ENCODE measurements around the gene TUBGCP3. TPM values are rescaled to one million over a fixed set of nuclear protein-coding genes. Genes with fewer than 3 reads are reported as not detected.

TUBGCP3 gene
- total RNA-seq, 6 donors from 2014 or later = 27.7 to 50.3 (median 34.9) TPM

- TF ChIP-seq EP300 (IDR thresholded peaks at IDR 0.05) = no peak
- no peak for TF ChIP-seq CTCF (IDR thresholded peaks at IDR 0.05)
- TF ChIP-seq POLR2AphosphoS5 (IDR thresholded peaks at IDR 0.05) = no peak
- TF ChIP-seq POLR2A (IDR thresholded peaks at IDR 0.05) = no peak
- DNase-seq = no peak
- Histone ChIP-seq H3K36me3 (no peaks in the 10 kb centered on the region), H3K4me1 (no peaks in the 10 kb centered on the region), H3K27ac (no peak overlapping the region), H3K27me3 (no peaks in the 10 kb centered on the region), H3K9me3 (no peaks in the 10 kb centered on the region), H3K4me3 (no peak overlapping the region)
- WGBS, 2 donors = 72 to 77% methylated on average over 7 of the region's 7 CpGs
- no peak for ATAC-seq (ENCODE audit: low FRiP score in 2 of 2)
These were observed 34.4 kb upstream of the TUBGCP3 start for GRCh38 chr13:112622375-112622774.

- no peak for TF ChIP-seq EP300 (IDR thresholded peaks at IDR 0.05)
- no peak for TF ChIP-seq POLR2AphosphoS5 (IDR thresholded peaks at IDR 0.05)
- TF ChIP-seq POLR2A (IDR thresholded peaks at IDR 0.05) = no peak
- no peak for TF ChIP-seq CTCF (IDR thresholded peaks at IDR 0.05)
- DNase-seq = peak in 1 of 2 donors; percentile 78
These were observed 32.0 kb upstream of the TUBGCP3 start for GRCh38 chr13:112619730-112620631.

GRCh38 chr13:112618501-112618900 is 30.5 kb upstream of the TUBGCP3 start:
- WGBS, 2 donors = 86 to 89% methylated on average over 11 to 12 of the region's 12 CpGs
- H3K27ac ChIP-seq = no peak overlapping the region
- H3K4me3 ChIP-seq = no peak overlapping the region
- ATAC-seq (ENCODE audit: low FRiP score in 2 of 2) (no peak), DNase-seq (no peak)
- no peaks in the 10 kb centered on the region for H3K4me1 ChIP-seq
- H3K27me3 ChIP-seq = no peaks in the 10 kb centered on the region
- no peak for TF ChIP-seq POLR2AphosphoS5 (IDR thresholded peaks at IDR 0.05)
- no peak for TF ChIP-seq POLR2A (IDR thresholded peaks at IDR 0.05)
- no peak for TF ChIP-seq CTCF (IDR thresholded peaks at IDR 0.05)
- no peak for TF ChIP-seq EP300 (IDR thresholded peaks at IDR 0.05)
- no peaks in the 10 kb centered on the region for H3K9me3 ChIP-seq
- H3K36me3 ChIP-seq = no peaks in the 10 kb centered on the region

More at GRCh38 chr13:112619730-112620631, 32.0 kb upstream of the TUBGCP3 start:
- H3K4me3 ChIP-seq = peak overlapping the region in 3 of 4 donors; percentile 16 to 32 (median 23)
- peak; percentile 62 to 87 for ATAC-seq (ENCODE audit: low FRiP score in 2 of 2)
- 44 to 61% methylated on average over 24 of the region's 24 CpGs for WGBS, 2 donors
- no peaks in the 10 kb centered on the region for H3K36me3 ChIP-seq
- H3K27ac ChIP-seq = peak overlapping the region in 1 of 4 donors; percentile 28
- H3K27me3 ChIP-seq = no peaks in the 10 kb centered on the region
- H3K9me3 ChIP-seq = no peaks in the 10 kb centered on the region
- H3K4me1 ChIP-seq = no peaks in the 10 kb centered on the region

- TF ChIP-seq EP300 (IDR thresholded peaks at IDR 0.05) = no peak
- no peak for TF ChIP-seq POLR2A (IDR thresholded peaks at IDR 0.05)
- TF ChIP-seq POLR2AphosphoS5 (IDR thresholded peaks at IDR 0.05) = no peak
- TF ChIP-seq CTCF (IDR thresholded peaks at IDR 0.05) = no peak
- no peaks in the 10 kb centered on the region for H3K27me3 ChIP-seq
- no peaks in the 10 kb centered on the region for H3K36me3 ChIP-seq
- 90 to 92% methylated on average over 8 to 18 of the region's 18 CpGs for WGBS, 2 donors
- no peaks in the 10 kb centered on the region for H3K4me1 ChIP-seq
- ATAC-seq (ENCODE audit: low FRiP score in 2 of 2) (no peak), DNase-seq (peak; percentile 15 to 72)
- no peak overlapping the region for H3K27ac ChIP-seq
- no peak overlapping the region for H3K4me3 ChIP-seq
- no peaks in the 10 kb centered on the region for H3K9me3 ChIP-seq
These were observed 29.9 kb upstream of the TUBGCP3 start for GRCh38 chr13:112617754-112618375.

All from upper lobe of left lung (tissue), 6 donors.